OCI-LY7 (cell line): ENCODE results near the gene TTC33. TPM values are rescaled to one million over a fixed set of nuclear protein-coding genes. Genes with fewer than 3 reads are reported as not detected.

ENCODE experiments used
- BruUV-seq: library from RNA; stranded (reverse); fragments of 400-500 nt; replicated peaks from 2 replicates; lab custom pipeline; 2021; lab: Mats Ljungman, UMichigan
- CTCF ChIA-PET: fragments of 300-600 bp; sonication (Branson Sonifier 250); formaldehyde crosslinking; loops from one replicate; lab custom pipeline; 2022; ENCODE audit warnings: antibody characterized with exemption; ENCODE audit not compliant: unreplicated experiment; lab: Charles Lee
- POLR2A ChIA-PET: fragments of 300-600 bp; sonication (Branson Sonifier 250); formaldehyde crosslinking; loops from one replicate; lab custom pipeline; 2022; ENCODE audit warnings: antibody characterized with exemption; lab: Charles Lee
- DNase-seq: peaks from one replicate; pipeline ENCODE4 v3.0.0-alpha.2; 2015; ENCODE audit warnings: low spot score
- H2AFZ ChIP-seq: fragments of 200-600 bp; sonication (generic), shearing (Covaris generic); 2 replicates; pipeline ENCODE4 v1.6.1; 2014; ENCODE audit warnings: mild to moderate bottlenecking, antibody characterized with exemption, low read length, moderate library complexity
- H3K27ac ChIP-seq: fragments of 200-600 bp; sonication (generic); 2 replicates; pipeline ENCODE4 v1.5.1; 2014; ENCODE audit warnings: mixed run types, low read depth, mild to moderate bottlenecking, moderate library complexity, low read length, inconsistent platforms; ENCODE audit not compliant: poor library complexity, severe bottlenecking
- H3K36me3 ChIP-seq: fragments of 200-600 bp; sonication (generic); 2 replicates; pipeline ENCODE4 v1.6.1; 2014; ENCODE audit warnings: mild to moderate bottlenecking, antibody characterized with exemption, low read length, moderate library complexity, mixed read lengths; ENCODE audit not compliant: insufficient read depth
- H3K4me1 ChIP-seq: fragments of 200-600 bp; sonication (generic); 2 replicates; pipeline ENCODE4 v1.5.1; 2014; ENCODE audit warnings: mild to moderate bottlenecking, low read length; ENCODE audit not compliant: insufficient read depth, poor library complexity, severe bottlenecking
- H3K4me2 ChIP-seq: fragments of 200-600 bp; sonication (generic); 2 replicates; pipeline ENCODE4 v1.6.1; 2014; ENCODE audit warnings: mild to moderate bottlenecking, low read length
- H3K4me3 ChIP-seq: fragments of 200-600 bp; sonication (generic); 2 replicates; pipeline ENCODE4 v1.5.1; 2014; ENCODE audit warnings: mild to moderate bottlenecking, low read depth, low read length; ENCODE audit not compliant: poor library complexity, severe bottlenecking
- H3K79me2 ChIP-seq: fragments of 200-600 bp; sonication (generic); 2 replicates; pipeline ENCODE4 v1.6.1; 2016; ENCODE audit warnings: low read depth, mild to moderate bottlenecking, low read length, moderate library complexity, mixed read lengths; ENCODE audit not compliant: insufficient read depth
- H3K9me2 ChIP-seq: fragments of 200-600 bp; sonication (generic); 2 replicates; pipeline ENCODE4 v1.6.1; 2016; ENCODE audit warnings: mild to moderate bottlenecking, low read length, mixed read lengths; ENCODE audit not compliant: insufficient read depth
- H3K9me3 ChIP-seq: fragments of 200-600 bp; sonication (generic); 2 replicates; pipeline ENCODE4 v1.6.1; 2014; ENCODE audit warnings: mild to moderate bottlenecking, mixed run types, low read length, mixed read lengths
- H4K20me1 ChIP-seq: fragments of 200-600 bp; sonication (generic); 2 replicates; pipeline ENCODE4 v1.6.1; 2014; ENCODE audit warnings: mild to moderate bottlenecking, antibody characterized with exemption, low read length, moderate library complexity, mixed read lengths; ENCODE audit not compliant: insufficient read depth
- CTCF ChIP-seq: fragments of 200-600 bp; sonication (generic); conservative IDR thresholded peaks from 2 replicates; pipeline ENCODE4 v1.5.1; 2014; ENCODE audit warnings: mild to moderate bottlenecking, antibody characterized with exemption, low read length, moderate library complexity, mixed read lengths
- EZH2phosphoT487 ChIP-seq: fragments of 200-600 bp; sonication (generic); IDR thresholded peaks from 2 replicates; pipeline ENCODE4 v1.6.1; 2018; ENCODE audit warnings: low read depth, borderline replicate concordance, mild to moderate bottlenecking, mixed run types, antibody characterized with exemption, low read length, moderate library complexity, mixed read lengths
- intact Hi-C: fragments of 100-400 bp; cut with micrococcal nuclease; formaldehyde crosslinking; loops from one replicate; pipeline ENCODE4 v1.10.0; 2022; ENCODE audit not compliant: unreplicated experiment
- total RNA-seq, 2 experiments: library from RNA; depleted of rRNA in 1 of 2; stranded (reverse); fragments of >200 nt in 1 of 2; shearing (Covaris generic) in 1 of 2; gene quantifications; 2 replicates each; pipeline ENCODE4 v1.2.3, GENCODE V29; 2014 to 2022

TTC33 gene
- total RNA-seq, 2 experiments from 2014 or later: 15.9 to 20.5 TPM

DNA sequence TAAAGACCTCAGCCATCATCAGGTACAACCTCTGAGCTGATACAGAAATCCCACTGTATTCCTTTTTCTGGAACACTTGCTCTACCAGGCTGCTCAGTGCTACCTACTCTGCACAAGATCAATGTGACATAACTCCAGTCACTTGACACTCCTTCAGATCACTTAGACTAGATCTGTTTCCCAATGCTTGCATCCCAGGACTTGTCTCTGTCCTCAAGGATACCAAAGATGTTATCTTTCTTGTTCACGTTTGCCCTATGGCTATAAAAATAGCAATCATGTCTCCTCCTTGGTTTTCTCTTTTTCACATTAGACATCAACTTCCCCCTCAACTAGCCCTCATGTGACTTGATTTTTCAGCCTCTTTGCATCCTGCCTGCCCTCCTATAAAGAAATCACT lies 264.1 kb downstream of the TTC33 start:
- no peaks in the 10 kb centered on the region for H3K79me2 ChIP-seq
- H2AFZ ChIP-seq: no peak overlapping the region
- H3K9me2 ChIP-seq: no peaks in the 10 kb centered on the region
- H3K4me1 ChIP-seq: peaks cover 8% of the 10 kb centered on the region
- no peaks in the 10 kb centered on the region for H3K36me3 ChIP-seq
- H4K20me1 ChIP-seq: no peaks in the 10 kb centered on the region
- BruUV-seq: no TSS peak
- no peaks in the 10 kb centered on the region for H3K9me3 ChIP-seq
- no peak for TF ChIP-seq CTCF
- no peak for TF ChIP-seq EZH2phosphoT487
- H3K4me2 ChIP-seq: no peak overlapping the region
- no peak overlapping the region for H3K4me3 ChIP-seq
- DNase-seq: no peak
- intact Hi-C loops: no loop called here
- no peak overlapping the region for H3K27ac ChIP-seq
- POLR2A ChIA-PET: interaction anchor here (1.5 kb wide), 1 partner anchor 16 kb away, joined by 4 read pairs; no protein-coding TSS in a partner anchor
- CTCF ChIA-PET: no interaction called here

DNA sequence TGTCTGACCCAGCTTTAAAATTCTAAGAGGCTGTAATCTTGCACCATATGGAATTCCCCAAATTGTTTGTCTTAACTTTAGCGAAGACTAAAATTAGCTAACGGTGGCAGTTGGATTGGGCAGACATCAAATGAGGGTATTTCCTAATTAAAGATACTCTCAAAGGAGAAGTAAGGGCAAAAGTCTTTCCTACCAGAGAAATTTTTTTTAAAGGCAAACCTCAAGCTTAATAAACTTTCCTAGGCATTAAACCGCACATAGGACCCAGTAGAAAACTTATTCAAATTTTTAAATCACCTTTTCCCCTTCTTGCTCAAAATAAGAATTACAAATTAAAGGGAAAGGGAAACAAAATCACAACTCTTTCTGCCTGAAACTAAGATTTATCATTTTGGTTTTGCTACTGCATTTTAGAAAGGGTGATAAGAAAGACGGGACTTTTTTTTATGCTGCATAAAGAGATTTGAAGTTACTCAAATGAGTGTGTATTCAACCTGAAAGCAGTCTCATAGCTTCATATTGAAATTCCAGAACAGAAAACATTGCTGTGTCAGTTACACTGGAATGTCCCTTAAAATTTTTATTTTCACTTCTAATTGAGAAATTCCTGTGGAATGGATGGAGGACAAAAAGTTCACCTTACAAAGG lies 265.2 kb downstream of the TTC33 start:
- no peaks in the 10 kb centered on the region for H3K36me3 ChIP-seq
- POLR2A ChIA-PET: interaction anchor here (0.5 to 1.5 kb wide), 4 partner anchors 15 to 306 kb away, joined by 3 to 4 read pairs (median 4); no protein-coding TSS in a partner anchor
- no peaks in the 10 kb centered on the region for H3K9me2 ChIP-seq
- no peaks in the 10 kb centered on the region for H4K20me1 ChIP-seq
- H3K4me1 ChIP-seq: peaks cover 19% of the 10 kb centered on the region
- no peak overlapping the region for H3K4me2 ChIP-seq
- H3K9me3 ChIP-seq: no peaks in the 10 kb centered on the region
- no peak for DNase-seq
- BruUV-seq: no TSS peak
- no peak for TF ChIP-seq CTCF
- TF ChIP-seq EZH2phosphoT487: no peak
- CTCF ChIA-PET: no interaction called here
- no peak overlapping the region for H2AFZ ChIP-seq
- H3K79me2 ChIP-seq: no peaks in the 10 kb centered on the region
- no peak overlapping the region for H3K27ac ChIP-seq
- intact Hi-C loops: no loop called here
- H3K4me3 ChIP-seq: no peak overlapping the region

GRCh38 chr5:40489421-40489820 lies 266.3 kb downstream of the TTC33 start:
- DNase-seq: no peak
- Histone ChIP-seq H3K79me2 (no peaks in the 10 kb centered on the region), H3K36me3 (no peaks in the 10 kb centered on the region), H3K4me2 (no peak overlapping the region), H3K27ac (no peak overlapping the region), H3K9me2 (no peaks in the 10 kb centered on the region), H3K9me3 (no peaks in the 10 kb centered on the region), H2AFZ (no peak overlapping the region), H4K20me1 (no peaks in the 10 kb centered on the region), H3K4me1 (peaks cover 31% of the 10 kb centered on the region), H3K4me3 (no peak overlapping the region)
- BruUV-seq: no TSS peak
- ChIA-PET CTCF (no interaction called here), POLR2A (interaction anchor here (1.0 to 1.6 kb wide), 2 partner anchors 15 to 203 kb away, joined by 3 to 4 read pairs; no protein-coding TSS in a partner anchor)
- intact Hi-C loops: loop anchor here (5.0 to 10.0 kb wide), 5 partner anchors 103 to 457 kb away; partner anchors contain the start of genes PTGER4 and RPL37
- no peak for TF ChIP-seq EZH2phosphoT487
- TF ChIP-seq CTCF: no peak
